SK-N-SH (cell line): ENCODE measurements around the gene SETD4. TPM values are rescaled to one million over a fixed set of nuclear protein-coding genes. Genes with fewer than 3 reads are reported as not detected.

Experiments
- CTCF ChIA-PET: fragments of 300-600, 350-600 bp; formaldehyde crosslinking; extraction: SDS; loops from one replicate; lab custom pipeline; 2021; lab: Yijun Ruan, JAX
- POLR2A ChIA-PET: fragments of 350-600 bp; sonication (Branson Sonifier 250); formaldehyde crosslinking; extraction: SDS; loops from one replicate; lab custom pipeline; 2020; ENCODE audit warnings: antibody characterized with exemption, inconsistent platforms; lab: Yijun Ruan, JAX
- DNase-seq: peaks from one replicate; pipeline ENCODE4 v3.0.0; 2012
- H2AFZ ChIP-seq: fragments of 200-600 bp; sonication (generic); 2 replicates; pipeline ENCODE4 v1.8.1; 2016; ENCODE audit warnings: antibody characterized with exemption, mild to moderate bottlenecking, low read depth
- H3F3A ChIP-seq: fragments of 200-600 bp; sonication (generic); replicated peaks from 2 replicates; pipeline ENCODE3; 2016; ENCODE audit warnings: antibody characterized with exemption, mild to moderate bottlenecking; ENCODE audit not compliant: insufficient read depth
- H3K27ac ChIP-seq, 2 experiments: fragments of 200-500 bp in 1 of 2; fragments of 200-600 bp in 1 of 2; sonication (Bioruptor generic) in 1 of 2; sonication (generic), shearing (Covaris generic) in 1 of 2; 2 replicates each; pipeline versions ENCODE4 v1.5.1 to v1.6.1; 2014 to 2016; ENCODE audit warnings: low read depth in 2 of 2, inconsistent platforms in 1 of 2, low read length in 1 of 2, mild to moderate bottlenecking in 1 of 2, mixed read lengths in 1 of 2
- H3K27me3 ChIP-seq: fragments of 200-600 bp; sonication (generic), shearing (Covaris generic); 2 replicates; pipeline ENCODE4 v1.6.1; 2016; ENCODE audit warnings: mixed run types; ENCODE audit not compliant: insufficient read depth
- H3K36me3 ChIP-seq, 2 experiments: fragments of 200-500 bp in 1 of 2; fragments of 200-600 bp in 1 of 2; sonication (Bioruptor generic) in 1 of 2; sonication (generic) in 1 of 2; replicated peaks in 1 of 2; 2 replicates each; pipeline versions ENCODE3 to v1.5.1; 2014 to 2016; ENCODE audit warnings: low read length in 1 of 2, mild to moderate bottlenecking in 1 of 2; ENCODE audit not compliant: insufficient read depth in 2 of 2, control insufficient read depth in 1 of 2
- H3K4me1 ChIP-seq, 2 experiments: fragments of 200-500 bp in 1 of 2; fragments of 200-600 bp in 1 of 2; sonication (Bioruptor generic) in 1 of 2; sonication (generic), shearing (Covaris generic) in 1 of 2; 2 replicates each; pipeline versions ENCODE4 v1.5.1 to v1.6.1; 2014 to 2016; ENCODE audit warnings: low read depth in 1 of 2, low read length in 1 of 2, mixed run types in 1 of 2; ENCODE audit not compliant: insufficient read depth in 2 of 2, control insufficient read depth in 1 of 2
- H3K4me2 ChIP-seq: fragments of 200-600 bp; sonication (generic), shearing (Covaris generic); 2 replicates; pipeline ENCODE4 v1.6.1; 2017; ENCODE audit warnings: mixed run types
- H3K4me3 ChIP-seq, 2 experiments: fragments of 200-500 bp in 1 of 2; fragments of 200-600 bp in 1 of 2; sonication (Bioruptor generic) in 1 of 2; sonication (generic), shearing (Covaris generic) in 1 of 2; 2 replicates each; pipeline versions ENCODE4 v1.5.1 to v1.8.1; 2014 to 2016; ENCODE audit warnings: low read depth in 2 of 2, inconsistent platforms in 1 of 2, low read length in 1 of 2, mild to moderate bottlenecking in 1 of 2, mixed read lengths in 1 of 2, moderate library complexity in 1 of 2
- H3K79me2 ChIP-seq: fragments of 200-600 bp; sonication (generic); 2 replicates; pipeline ENCODE4 v1.8.1; 2017; ENCODE audit warnings: mild to moderate bottlenecking; ENCODE audit not compliant: insufficient read depth
- H3K9ac ChIP-seq: fragments of 200-600 bp; sonication (generic); 2 replicates; pipeline ENCODE4 v1.6.1; 2017; ENCODE audit warnings: mixed run types
- H3K9me2 ChIP-seq: fragments of 200-600 bp; sonication (generic); 2 replicates; pipeline ENCODE4 v1.6.1; 2017; ENCODE audit warnings: mixed run types
- H3K9me3 ChIP-seq: fragments of 200-600 bp; sonication (generic); 2 replicates; pipeline ENCODE4 v1.6.1; 2017; ENCODE audit warnings: mixed run types, mild to moderate bottlenecking, moderate library complexity
- H4K20me1 ChIP-seq: fragments of 200-600 bp; sonication (generic); 2 replicates; pipeline ENCODE4 v1.6.1; 2017; ENCODE audit warnings: mild to moderate bottlenecking, mixed run types; ENCODE audit not compliant: insufficient read depth
- FOXJ3 ChIP-seq: sonication (generic); formaldehyde crosslinking; IDR thresholded peaks from 2 replicates; pipeline ENCODE4 v1.5.1; 2020; ENCODE audit warnings: mild to moderate bottlenecking, missing genetic modification reagents
- FOXM1 ChIP-seq: IDR thresholded peaks from 2 replicates; pipeline ENCODE4 v1.4.0; 2012; ENCODE audit warnings: low read depth, mild to moderate bottlenecking
- JUND ChIP-seq: IDR thresholded peaks from 2 replicates; pipeline ENCODE4 v1.4.0; 2012
- PBX3 ChIP-seq: IDR thresholded peaks from 2 replicates; pipeline ENCODE4; 2012
- RAD21 ChIP-seq: IDR thresholded peaks from 2 replicates; pipeline ENCODE4 v1.6.1; 2012; ENCODE audit warnings: mild to moderate bottlenecking, low read length
- REST ChIP-seq: IDR thresholded peaks from 2 replicates; pipeline ENCODE4 v1.6.1; 2012; ENCODE audit warnings: mild to moderate bottlenecking, low read depth, low read length, moderate library complexity
- RXRA ChIP-seq: IDR thresholded peaks from 2 replicates; pipeline ENCODE4 v1.4.0; 2012; ENCODE audit warnings: low read depth, mild to moderate bottlenecking, borderline replicate concordance
- SIN3A ChIP-seq: IDR thresholded peaks from 2 replicates; pipeline ENCODE4 v1.6.1; 2012; ENCODE audit warnings: low read depth, mild to moderate bottlenecking, low read length, moderate library complexity, borderline replicate concordance
- TEAD4 ChIP-seq: IDR thresholded peaks from 2 replicates; pipeline ENCODE4 v1.4.0; 2012; ENCODE audit warnings: mild to moderate bottlenecking, borderline replicate concordance; ENCODE audit not compliant: insufficient read depth
- YY1 ChIP-seq: IDR thresholded peaks from 2 replicates; pipeline ENCODE4 v1.4.0; 2012; ENCODE audit warnings: low read depth, mild to moderate bottlenecking
- WGBS: methylation state at CpG from one replicate; pipeline ENCODE4 v1.1.6; 2017; ENCODE audit warnings: low lambda C conversion rate; 5-methylcytosine and 5-hydroxymethylcytosine counted together
- polyA plus RNA-seq, 3 experiments: library from polyadenylated mRNA; depleted of rRNA; stranded (reverse); fragments of >200 nt; gene quantifications; 2 replicates each; pipeline ENCODE4 v1.2.3, GENCODE V29; 2012
- TF ChIP-seq, protein P1 (sequence below): fragments of 150-350 bp; IDR thresholded peaks from 2 replicates; pipeline ENCODE4 v1.6.1; 2017; ENCODE audit warnings: antibody characterized with exemption, low read length, low read depth, borderline replicate concordance

Gene SETD4
- polyA plus RNA-seq, 1 of the 3 experiments (the other 2 are of a cell fraction) = 15.9 TPM

- H3K79me2 ChIP-seq = peaks cover 4% of the 10 kb centered on the region; the same call in 1 of the 2 replicates
- H3K9me2 ChIP-seq = no peaks in the 10 kb centered on the region
- no peak overlapping the region for H3K27ac ChIP-seq
- H3K4me3 ChIP-seq = no peak overlapping the region
- no peak overlapping the region for H3K9ac ChIP-seq
- CTCF ChIA-PET = interaction anchor here (0.6 kb wide), 1 partner anchor 155 kb away, joined by 4 read pairs; no protein-coding TSS in a partner anchor
- no peaks in the 10 kb centered on the region for H3K27me3 ChIP-seq
- TF ChIP-seq TEAD4 = no peak
- TF ChIP-seq PBX3 = peak; percentile 56
- H4K20me1 ChIP-seq = no peaks in the 10 kb centered on the region
- no peak for DNase-seq
- H3K4me2 ChIP-seq = no peak overlapping the region
- H3K9me3 ChIP-seq = no peaks in the 10 kb centered on the region
- H3F3A ChIP-seq = no peaks in the 10 kb centered on the region
- POLR2A ChIA-PET = no interaction called here
- H2AFZ ChIP-seq = peak overlapping the region; percentile 61; the same call in 1 of the 2 replicates
- peaks cover 5% of the 10 kb centered on the region in 2 experiments; a peak in 3 of 4 replicates for H3K4me1 ChIP-seq
- H3K36me3 ChIP-seq = no peaks in the 10 kb centered on the region
- 62% methylated on average over 3 of the region's 3 CpGs for WGBS
Observed at GRCh38 chr21:36065497-36066036, 5.2 kb upstream of the SETD4 start.

DNA sequence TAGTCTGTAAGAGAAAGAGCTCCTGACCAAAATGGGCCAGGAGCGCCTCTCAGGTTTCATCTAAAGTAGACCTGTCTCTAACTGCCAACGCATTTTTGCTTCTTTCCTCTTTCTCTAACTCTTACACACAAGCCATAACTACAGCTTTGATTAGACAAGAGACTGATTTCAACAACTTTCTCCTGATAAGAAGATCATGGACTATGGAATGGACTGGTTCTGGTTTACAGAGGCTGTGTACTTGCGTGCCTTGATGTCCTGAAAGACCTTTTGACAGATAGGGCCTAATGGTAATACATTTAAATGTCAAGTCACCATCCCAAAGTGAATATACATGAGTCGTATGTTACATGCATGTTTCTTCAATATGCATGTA is 3.7 kb upstream of the SETD4 start:
- 92% methylated on average over 4 of the region's 4 CpGs for WGBS
- H3K27me3 ChIP-seq = no peaks in the 10 kb centered on the region
- peaks cover 8% of the 10 kb centered on the region for H3F3A ChIP-seq
- no peaks in the 10 kb centered on the region for H4K20me1 ChIP-seq
- no peaks in the 10 kb centered on the region for H3K9me3 ChIP-seq
- peaks cover 5% of the 10 kb centered on the region in 2 experiments; a peak in 2 of 4 replicates for H3K4me1 ChIP-seq
- CTCF ChIA-PET = interaction anchor here (1.3 kb wide), 1 partner anchor 29 kb away, joined by 5 read pairs; no protein-coding TSS in a partner anchor
- TF ChIP-seq PBX3 = no peak
- no peak for TF ChIP-seq FOXJ3 (CRISPR knock-in tag)
- no peak for TF ChIP-seq RXRA
- no peak for TF ChIP-seq YY1
- no peak for TF ChIP-seq JUND
- no peak for TF ChIP-seq RAD21
- no peak for TF ChIP-seq REST
- TF ChIP-seq, protein P1, sequence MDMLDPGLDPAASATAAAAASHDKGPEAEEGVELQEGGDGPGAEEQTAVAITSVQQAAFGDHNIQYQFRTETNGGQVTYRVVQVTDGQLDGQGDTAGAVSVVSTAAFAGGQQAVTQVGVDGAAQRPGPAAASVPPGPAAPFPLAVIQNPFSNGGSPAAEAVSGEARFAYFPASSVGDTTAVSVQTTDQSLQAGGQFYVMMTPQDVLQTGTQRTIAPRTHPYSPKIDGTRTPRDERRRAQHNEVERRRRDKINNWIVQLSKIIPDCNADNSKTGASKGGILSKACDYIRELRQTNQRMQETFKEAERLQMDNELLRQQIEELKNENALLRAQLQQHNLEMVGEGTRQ = no peak
- no peak for TF ChIP-seq FOXM1
- TF ChIP-seq SIN3A = no peak
- TF ChIP-seq, all 33 proteins: peak for 0
- no peak for DNase-seq
- H3K4me2 ChIP-seq = no peak overlapping the region
- no peak overlapping the region for H3K9ac ChIP-seq
- H3K4me3 ChIP-seq = no peak overlapping the region
- POLR2A ChIA-PET = no interaction called here
- no peak overlapping the region for H3K27ac ChIP-seq
- H3K36me3 ChIP-seq = no peaks in the 10 kb centered on the region
- H2AFZ ChIP-seq = no peak overlapping the region
- peaks cover 4% of the 10 kb centered on the region for H3K79me2 ChIP-seq
- H3K9me2 ChIP-seq = no peaks in the 10 kb centered on the region
